HG02840 (cell line): Measurements from ENCODE around the gene EGLN1.

Source experiments
- ATAC-seq: cut with Tn5 transposase; IDR thresholded peaks from one replicate; pipeline ENCODE4 v1.9.1; 2021; ENCODE audit warnings: mild to moderate bottlenecking, moderate library complexity, moderate number of reproducible peaks; ENCODE audit not compliant: unreplicated experiment, low FRiP score

EGLN1 gene

DNA sequence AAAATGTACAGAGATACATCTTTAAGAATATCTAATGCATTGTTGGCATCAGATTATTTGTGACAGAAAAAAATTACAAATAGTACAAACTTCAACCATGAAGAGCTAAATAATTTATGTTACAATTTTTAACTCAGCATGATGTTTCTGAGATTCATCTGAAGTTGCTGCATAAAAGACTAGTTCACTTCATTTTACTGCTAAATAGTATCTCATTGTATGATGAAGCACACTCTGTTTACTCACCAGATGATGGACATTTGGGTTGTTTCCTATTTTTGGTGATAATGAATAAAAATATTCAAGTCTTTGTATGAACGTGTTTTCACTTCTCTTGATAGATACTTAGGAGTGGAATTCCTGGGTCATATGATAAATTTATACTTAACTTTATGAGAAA, 20.6 kb downstream of the EGLN1 start:
- ATAC-seq = no peak

DNA sequence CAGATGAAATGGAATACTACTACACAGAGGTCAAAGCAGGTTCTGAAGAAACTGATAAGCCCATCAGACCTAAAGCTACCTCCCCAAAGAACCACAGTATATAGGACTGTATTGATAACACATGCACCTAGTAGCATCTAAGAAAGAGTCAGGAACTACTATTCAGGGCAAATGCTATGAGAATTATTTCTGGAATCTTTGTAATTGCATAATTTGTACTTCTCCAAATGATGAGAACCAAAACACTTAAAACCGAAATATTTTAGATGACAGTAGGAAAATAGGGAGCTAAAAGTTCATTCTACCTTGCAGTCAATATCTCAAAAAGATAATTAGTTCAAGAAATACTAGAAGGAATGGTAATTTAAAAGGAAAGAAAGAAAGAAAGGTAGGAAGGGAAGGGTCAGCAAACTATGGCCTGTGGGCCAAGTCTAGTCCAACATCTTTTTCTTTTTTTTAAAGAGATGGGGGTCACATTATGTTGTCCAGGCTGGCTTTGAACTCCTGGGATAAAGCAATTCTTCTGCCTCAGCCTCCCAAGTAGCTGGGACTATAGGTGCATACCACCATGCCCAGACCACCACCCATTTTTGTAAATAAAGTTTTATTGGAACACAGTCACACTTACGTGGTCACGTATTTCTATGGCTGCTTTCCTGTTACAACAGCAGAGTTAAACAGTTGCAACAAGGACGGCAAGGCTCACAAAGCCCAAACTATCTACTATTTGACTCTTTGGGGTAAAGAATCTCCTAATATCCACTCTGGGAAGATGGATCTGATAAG, 24.0 kb downstream of the EGLN1 start:
- ATAC-seq = no peak

DNA sequence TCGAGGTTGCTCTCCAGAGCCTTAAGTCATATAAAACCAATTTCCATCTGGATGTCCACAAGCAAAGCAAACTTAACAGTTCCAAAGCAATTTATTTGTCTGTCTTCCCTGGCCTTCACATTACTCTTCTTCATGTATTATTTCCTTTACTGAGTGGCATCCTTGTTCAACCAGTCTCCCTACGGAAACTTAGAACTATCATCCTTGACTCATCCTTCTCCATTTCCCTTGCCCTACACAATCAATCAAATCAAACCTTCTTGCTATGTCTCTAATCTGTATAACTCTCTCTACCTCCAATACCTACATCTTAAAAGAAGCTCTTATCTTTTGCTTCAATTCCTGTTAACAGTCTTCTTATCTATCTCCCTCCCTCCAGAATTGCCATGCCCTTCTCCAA, 25.4 kb downstream of the EGLN1 start:
- no peak for ATAC-seq

DNA sequence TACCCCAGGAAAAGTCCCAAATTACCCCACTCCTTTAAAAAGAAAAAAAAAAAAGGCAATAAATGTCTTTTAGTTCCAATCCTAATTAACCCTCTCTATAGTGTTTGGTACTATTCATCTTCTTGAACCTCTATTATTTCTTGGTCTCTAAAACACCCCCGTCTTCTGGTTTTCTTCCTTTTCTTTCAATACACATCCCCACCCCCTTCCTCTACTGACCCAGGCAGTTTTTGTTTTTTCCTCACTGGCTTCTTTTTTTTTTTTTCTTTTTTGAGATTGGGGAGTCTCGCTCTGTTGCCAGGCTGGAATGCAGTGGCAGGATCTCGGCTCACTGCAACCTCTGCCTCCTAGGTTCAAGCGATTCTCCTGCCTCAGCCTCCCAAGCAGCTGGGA, 26.1 kb downstream of the EGLN1 start:
- no peak for ATAC-seq

DNA sequence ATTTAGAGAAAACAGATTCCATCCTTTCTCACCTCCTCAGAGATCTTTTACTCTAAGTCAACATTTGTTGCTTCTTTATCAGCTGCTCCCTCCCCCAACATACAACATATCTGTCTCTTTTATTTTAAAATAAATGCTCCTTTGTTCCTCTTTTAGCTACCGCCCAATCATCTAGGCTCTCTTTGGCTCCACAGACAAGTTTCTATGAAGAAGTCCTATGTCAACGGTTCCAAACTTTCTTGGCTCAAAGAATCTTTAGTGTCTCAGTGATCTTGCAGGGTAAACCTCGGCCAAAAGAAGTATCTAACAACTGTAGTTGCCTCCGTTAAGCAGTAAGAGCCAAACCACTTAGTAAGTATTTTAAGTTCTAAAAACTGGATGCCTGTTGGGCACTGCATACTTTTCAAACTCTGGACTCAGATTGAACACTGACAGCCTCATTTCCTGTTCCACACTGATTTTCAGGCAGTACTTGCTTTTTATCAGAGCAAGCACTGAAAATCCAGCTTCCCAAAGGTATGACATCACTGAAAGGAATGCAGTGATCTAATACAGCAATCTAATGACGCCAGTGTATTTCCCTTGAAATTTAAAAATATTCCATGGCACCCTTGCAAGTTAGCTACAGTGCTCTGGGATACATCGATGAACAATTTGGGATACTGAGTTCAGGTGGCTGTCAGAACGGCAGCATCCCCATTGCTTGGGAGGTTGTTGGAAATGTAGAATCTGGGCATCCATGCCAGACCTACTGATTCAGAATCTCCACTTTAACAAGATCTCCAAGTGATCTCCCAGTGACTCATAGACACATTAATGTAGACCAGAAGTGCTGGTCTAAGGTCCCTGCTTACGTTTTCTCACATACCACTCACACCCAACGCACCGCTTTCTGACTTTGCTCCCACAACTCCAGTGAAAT, 26.8 kb downstream of the EGLN1 start:
- ATAC-seq = no peak

DNA sequence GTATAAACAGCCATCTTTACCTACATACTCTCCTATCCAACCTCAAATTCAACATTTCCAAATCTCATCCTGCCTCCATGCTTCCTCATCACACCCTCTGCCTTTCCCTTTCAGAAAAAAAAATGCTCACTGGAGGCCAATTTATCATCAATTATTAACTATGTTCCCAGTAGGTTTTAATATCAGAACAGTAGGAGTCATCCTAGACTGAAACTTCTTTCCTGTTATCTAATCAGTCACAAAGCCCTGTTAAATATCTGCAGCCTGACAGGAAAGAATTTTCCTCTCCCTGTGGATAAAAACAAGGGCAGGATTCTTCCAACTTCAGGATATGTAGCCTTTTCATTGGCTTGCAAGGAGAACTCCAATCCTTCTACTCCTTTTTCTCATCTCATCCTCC, 28.4 kb downstream of the EGLN1 start:
- no peak for ATAC-seq

DNA sequence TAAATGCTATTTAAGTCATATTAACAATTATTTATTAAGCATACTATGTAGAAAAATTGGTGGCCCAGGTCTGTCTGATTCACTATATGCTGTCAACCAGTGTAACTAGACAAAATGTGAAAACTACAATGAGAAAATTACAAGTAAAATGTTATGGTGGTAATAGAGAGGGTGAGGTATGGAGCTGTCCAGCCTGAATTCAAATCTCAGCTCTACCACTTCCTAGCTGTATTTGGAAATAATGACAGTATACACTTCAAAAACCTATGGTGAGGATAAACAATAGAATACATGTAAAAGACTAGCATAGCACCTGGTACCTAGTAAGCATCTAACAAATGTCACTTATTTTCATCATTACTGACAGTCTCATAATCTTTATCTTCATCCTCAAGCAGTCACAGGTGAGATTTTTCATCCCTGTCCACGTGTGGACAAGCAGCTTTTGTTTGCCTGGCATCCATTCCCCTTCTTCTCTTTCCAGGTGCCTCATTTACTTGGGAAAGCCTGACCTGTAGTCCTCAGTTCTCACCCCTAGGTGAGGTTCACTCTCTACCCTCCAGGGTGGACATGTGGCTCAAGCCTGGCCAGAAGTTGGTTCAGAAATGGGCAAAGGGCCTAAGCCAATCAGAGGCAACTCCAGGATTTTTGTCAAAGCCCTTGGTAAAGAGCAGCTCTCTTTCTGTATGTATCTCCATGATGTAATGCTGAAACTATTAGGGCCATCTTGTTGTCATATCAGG, 29.5 kb downstream of the EGLN1 start:
- no peak for ATAC-seq

DNA sequence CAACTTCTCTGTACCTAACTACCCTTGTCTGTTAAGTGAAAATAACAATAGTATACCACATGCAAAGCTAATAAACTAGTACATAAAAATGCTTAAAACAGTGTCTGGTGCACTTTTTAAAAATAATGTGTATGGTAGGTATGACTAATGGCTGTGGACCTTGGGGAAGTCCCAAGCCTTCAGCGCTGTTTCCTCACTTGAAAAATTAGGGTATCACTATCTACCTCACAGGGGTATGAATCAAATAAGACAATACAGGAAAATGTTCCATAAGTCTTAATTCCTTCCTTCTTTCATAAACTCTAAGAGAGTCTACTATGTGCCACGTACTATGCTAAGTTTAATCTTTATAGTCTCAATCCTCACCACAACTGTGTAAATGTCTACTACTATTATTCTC, 32.0 kb downstream of the EGLN1 start:
- no peak for ATAC-seq

DNA sequence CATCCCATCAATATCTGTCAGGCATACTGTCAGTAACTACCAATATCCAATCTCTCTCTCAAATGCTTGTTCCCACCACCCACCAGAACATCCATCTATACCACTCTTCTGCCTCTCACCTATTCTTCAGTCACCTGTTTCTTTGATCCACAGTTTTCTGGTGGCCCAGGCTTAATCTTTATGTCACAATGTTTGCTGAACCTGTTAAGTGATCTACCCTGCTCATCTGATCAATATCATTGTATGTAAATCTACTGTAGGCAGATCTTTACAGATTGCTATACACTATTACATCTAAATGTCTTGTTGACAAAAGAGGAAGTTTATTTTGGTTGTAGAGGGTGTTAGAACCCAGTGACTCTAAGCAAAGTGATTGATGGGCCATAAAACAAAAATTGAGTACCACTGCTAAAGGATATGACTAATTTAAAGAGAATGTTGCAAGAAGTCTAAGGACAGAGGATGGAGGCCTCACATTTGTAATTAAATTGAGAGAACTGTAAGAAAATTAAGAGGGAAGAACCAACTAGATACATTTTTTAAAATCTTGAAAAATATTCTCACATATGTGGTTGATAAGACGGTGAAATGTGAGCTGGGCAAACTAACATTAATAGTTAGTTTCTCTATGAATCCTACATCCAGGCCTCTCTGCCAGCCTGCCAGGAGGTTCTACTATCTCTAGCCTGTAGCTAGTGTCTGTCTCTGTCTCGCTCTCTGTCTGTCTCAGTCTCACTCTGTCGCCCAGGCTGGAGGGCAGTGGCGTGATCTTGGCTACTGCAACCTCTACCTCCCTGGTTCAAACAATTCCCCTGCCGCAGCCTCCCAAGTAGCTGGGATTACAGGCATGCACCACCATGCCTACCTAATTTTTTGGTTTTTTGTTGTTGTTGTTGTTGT, 34.1 kb downstream of the EGLN1 start:
- ATAC-seq = no peak

DNA sequence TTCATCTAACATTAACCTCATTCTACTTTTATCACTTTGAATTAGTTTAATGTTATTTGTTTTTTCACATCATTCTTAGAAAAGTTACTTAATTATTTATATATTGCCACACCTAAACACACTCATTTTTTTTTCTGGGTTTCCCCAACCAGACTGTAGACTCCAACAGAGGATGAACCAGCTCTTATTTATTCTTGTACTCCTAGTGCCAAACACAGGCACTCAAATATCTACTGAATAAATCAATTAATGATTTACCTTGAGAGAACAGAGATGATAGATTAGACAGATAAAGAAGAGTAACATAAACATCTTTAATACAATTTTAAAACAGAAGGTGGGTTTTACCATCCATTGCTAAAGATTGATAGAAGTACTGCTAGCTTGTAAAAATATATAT, 35.6 kb downstream of the EGLN1 start:
- no peak for ATAC-seq

DNA sequence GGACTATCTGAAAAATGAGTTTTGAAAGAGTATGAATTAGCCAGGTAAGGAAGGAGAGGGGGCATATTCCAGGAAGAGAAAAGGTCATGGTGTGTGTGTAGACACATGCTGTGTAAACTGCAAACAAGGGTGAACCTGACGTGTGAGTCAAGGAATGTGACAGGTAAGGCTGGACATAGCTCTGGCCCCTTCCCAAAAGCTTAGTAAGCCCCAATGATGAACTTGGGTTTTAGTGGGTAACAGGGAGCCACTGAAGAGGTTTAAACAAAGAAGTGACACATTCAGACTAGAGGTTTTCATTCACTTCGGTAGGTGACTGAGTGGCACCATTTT, 36.7 kb downstream of the EGLN1 start:
- no peak for ATAC-seq

DNA sequence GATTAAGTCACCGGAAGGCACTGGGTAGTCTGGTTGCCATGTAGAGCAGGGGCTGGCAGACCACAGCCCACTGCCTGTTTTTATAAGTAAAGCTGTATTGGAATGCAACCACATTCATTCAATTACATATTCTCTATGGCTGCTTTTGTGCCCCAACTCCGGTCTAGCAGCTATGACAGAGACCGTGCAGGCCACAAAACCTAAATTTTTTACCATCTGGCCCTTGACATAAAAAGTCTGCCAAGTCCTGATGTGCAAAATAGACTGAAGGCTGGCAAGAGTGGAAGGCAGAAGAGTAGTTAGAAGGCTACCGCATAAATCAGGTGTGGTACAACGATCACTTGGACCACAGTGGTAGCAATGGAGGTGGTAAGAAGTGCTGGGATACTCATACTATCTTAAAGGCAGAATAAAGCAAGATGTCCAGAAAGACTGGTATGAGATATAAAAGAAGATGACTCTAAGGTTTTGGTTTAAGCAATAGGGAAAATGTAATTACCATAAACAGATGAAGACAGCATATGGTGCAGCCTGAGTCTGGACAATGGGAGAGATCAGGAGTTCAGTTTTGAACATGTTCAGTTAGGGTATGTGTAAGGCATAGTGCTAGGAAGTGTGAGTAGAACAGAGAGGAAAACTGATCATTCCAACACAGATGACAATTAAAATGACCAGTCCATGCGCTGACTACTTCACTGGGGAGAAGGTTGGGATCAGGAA, 37.2 kb downstream of the EGLN1 start:
- no peak for ATAC-seq

DNA sequence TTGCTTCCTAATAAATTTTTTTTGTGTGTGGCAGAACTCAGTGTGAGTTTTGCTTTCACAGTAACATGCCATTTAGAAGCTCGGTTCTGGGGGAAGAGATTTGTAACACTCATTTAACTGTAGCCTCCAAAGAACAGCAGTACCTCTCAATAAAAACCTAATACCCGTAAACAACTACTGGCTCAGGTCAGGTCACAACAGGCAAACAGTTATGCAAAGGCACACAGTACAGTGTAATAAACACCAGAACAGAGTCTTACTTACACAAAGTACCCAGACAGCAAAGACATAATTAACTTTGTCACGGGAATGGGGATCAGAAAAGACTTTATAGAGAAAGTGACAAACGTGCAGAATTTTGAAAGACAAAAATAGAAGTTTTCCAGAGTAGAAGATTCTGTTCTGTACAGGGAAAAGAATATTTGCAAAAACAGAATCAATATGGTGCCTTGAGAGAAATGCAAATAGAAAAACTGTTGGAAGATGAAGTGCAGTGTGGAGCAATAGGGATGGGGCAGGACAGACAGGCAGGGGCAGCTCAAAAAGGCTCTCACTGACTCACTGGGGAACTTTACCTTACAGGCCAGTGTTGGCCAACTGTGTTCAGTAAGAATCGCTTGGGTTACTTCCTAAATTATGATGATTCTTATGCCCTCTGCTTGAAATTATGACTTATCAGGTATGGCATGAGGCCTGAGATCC, 38.8 kb downstream of the EGLN1 start:
- ATAC-seq = no peak

DNA sequence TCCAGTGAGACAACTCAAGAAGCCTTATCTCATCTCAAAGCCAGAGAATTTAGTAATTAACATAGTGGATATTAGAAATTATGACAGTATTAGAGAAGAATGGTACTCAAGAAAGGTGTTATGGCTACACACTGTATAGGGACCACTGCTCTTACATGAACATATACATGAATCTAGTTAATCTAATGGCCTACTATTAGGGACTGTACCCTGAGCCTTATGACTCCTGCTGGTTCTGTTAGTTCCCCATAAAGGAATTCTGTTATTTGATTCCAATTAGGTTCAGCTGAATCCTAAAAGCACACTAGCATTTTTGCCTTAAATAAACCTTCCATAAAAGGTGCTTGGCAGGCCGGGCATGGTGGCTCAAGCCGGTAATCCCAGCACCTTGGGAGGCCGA, 39.7 kb downstream of the EGLN1 start:
- ATAC-seq = no peak

DNA sequence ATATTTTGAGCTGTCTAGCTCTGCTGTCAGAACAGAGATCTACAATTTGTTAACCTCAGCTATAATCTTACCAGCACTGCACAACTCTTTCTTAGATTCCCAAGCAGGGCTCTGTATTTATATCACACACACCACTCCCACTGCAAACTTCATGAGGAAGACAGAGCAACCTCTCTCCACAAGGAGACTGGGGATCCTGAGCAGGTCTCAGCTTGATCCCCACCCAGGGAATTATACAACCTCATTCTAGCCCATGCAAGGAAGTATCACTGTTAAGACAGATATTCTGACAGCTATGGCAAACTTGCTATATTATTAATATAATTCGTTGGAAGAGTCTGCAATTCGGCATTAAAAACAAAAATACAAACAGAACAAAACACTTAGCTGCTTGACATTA, 40.4 kb downstream of the EGLN1 start:
- ATAC-seq = no peak

DNA sequence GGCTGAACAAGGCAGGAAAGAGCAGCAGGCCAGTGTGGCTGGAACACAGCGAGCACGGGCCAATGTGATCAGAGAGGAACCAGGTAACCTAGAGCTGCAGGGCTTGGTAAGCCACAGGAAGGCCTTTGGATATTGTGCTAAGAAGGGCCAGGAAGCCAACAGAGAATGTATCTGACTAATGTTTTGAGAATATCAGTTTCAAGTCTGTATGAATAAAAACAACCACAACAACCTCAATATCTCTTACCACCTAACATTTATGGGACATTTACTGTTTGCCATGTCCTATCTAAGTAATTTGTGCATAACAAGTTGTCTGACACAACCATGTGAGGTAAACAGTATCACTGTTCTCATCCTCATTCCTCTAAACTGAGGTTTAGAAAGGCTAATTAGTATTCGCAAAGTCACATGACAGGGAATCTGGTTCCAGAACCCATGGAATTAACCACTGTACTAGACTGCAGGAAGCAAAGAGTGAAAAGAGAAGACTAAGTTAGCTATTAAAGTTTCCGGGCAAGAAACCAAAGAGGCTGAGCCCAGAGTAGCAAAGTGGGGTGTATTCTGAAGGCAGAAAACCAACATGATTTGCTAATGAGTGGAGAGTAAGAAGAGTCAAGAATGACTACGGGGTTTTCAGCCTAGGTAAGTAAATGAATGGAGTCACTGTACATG, 45.1 kb downstream of the EGLN1 start:
- no peak for ATAC-seq

DNA sequence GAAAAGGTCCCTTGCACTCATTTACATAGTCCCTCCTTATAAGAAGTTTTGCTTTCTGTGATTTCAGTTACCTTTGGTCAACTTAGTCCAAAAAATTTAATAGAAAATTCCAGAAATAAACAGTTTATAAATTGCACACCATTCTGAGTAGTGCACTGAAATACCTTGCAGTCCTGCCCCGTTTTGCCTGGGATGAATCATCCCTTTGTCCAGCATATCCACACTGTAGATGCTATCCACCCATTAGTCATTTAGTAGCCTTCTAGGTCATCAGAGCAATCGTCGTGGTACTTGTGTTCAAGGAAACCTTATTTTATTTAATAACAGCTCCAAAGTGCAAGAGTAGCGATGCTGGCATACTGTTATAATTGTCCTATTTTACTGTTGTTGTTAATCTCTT, 46.0 kb downstream of the EGLN1 start:
- ATAC-seq = no peak

DNA sequence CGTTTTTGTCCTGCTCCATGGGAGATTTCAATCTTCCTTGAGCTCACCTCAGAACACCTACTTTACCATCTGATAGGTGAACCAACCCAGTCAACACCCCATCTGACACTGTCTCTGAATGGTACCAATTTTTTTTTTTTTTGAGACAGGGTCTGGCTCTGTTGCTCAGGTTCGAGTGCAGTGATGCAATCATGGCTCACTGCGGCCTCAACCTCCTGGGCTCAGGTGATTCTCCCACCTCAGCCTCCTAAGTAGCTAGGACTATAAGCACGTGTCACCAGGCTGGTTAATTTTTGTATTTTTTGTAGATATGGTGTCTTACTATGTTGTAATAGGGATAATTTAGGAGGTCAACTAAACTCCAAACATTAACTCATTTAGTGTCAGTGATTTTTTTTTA, 47.7 kb downstream of the EGLN1 start:
- ATAC-seq = no peak
